ENCODE measurements around the gene TRAPPC3. TPM values are rescaled to one million over a fixed set of nuclear protein-coding genes. Genes with fewer than 3 reads are reported as not detected.

The TRAPPC3 gene
- total and polyA plus RNA-seq, 2 donors (not counting 1 experiment from before 2014, with no cell fraction given) = 40.5 to 42.1 TPM

- DNase-seq = no peak
- H3K4me1 ChIP-seq (ENCODE audit: control insufficient read depth in 2 of 2, insufficient read depth in 2 of 2, low read length in 2 of 2) = peaks cover 0 to 4% of the 10 kb centered on the region in 2 donors
- H3K27me3 ChIP-seq (replicated peaks in 1 of 4; ENCODE audit: control extremely low read depth in 1 of 4, control insufficient read depth in 3 of 4, insufficient read depth in 4 of 4, low read length in 3 of 4) = no peaks in the 10 kb centered on the region
- H3K4me2 ChIP-seq (replicated peaks; ENCODE audit: low read depth, low read length, poor library complexity, severe bottlenecking) = no peak overlapping the region
- H3K9ac ChIP-seq (ENCODE audit: low read length) = no peak overlapping the region
- POLR2A ChIA-PET = no interaction called here
- H3K9me3 ChIP-seq (ENCODE audit: control extremely low read depth in 1 of 3, control insufficient read depth in 2 of 3, insufficient read depth in 1 of 3, low read length in 2 of 3) = no peaks in the 10 kb centered on the region
- ATAC-seq (ENCODE audit: low read depth) = no peak
- Mint-ChIP-seq H3K27ac (no peak overlapping the region), H3K4me3 (no peak overlapping the region), H3K4me1 (peaks cover 3% of the 10 kb centered on the region), H3K9me3 (ENCODE audit: insufficient read depth) (no peaks in the 10 kb centered on the region), H3K27me3 (no peaks in the 10 kb centered on the region)
- no peak overlapping the region for H3K4me3 ChIP-seq (ENCODE audit: control extremely low read depth in 1 of 5, extremely low read depth in 1 of 5, insufficient read depth in 1 of 5, low read depth in 2 of 5, low read length in 4 of 5)
- no peak overlapping the region for H2AFZ ChIP-seq (ENCODE audit: insufficient read depth, low read depth, low read length, poor library complexity, severe bottlenecking)
- no peaks in the 10 kb centered on the region for H4K20me1 ChIP-seq (ENCODE audit: control insufficient read depth, insufficient read depth, low read length, poor library complexity, severe bottlenecking)
- H3K79me2 ChIP-seq (ENCODE audit: control insufficient read depth, insufficient read depth, low read length) = no peaks in the 10 kb centered on the region
- no peak for TF ChIP-seq CTCF (IDR thresholded peaks at IDR 0.05)
- no peak for TF ChIP-seq EZH2 (IDR thresholded peaks at IDR 0.05; ENCODE audit: borderline replicate concordance, insufficient read depth, low read depth, low read length, poor library complexity, severe bottlenecking)
- CTCF ChIA-PET = interaction anchor here (0.8 to 2.3 kb wide), 4 partner anchors 12 to 102 kb away, joined by 3 to 16 read pairs (median 6); partner anchors contain the start of gene TRAPPC3
- 100% methylated on average over 2 of the region's 2 CpGs for WGBS (ENCODE audit: insufficient coverage)
- H3K36me3 ChIP-seq (replicated peaks in 1 of 2; ENCODE audit: control extremely low read depth in 1 of 2, control insufficient read depth in 1 of 2, extremely low read depth in 1 of 2, insufficient read depth in 2 of 2, low read length in 1 of 2) = peaks cover 3 to 22% of the 10 kb centered on the region in 2 experiments
- H3K27ac ChIP-seq (ENCODE audit: low read length in 2 of 2) = no peak overlapping the region
- intact Hi-C loops (cut with micrococcal nuclease) = no loop called here
Measured at GRCh38 chr1:36183309-36183856, 34.1 kb upstream of the TRAPPC3 start.

GRCh38 chr1:36182734-36183133 is 33.4 kb upstream of the TRAPPC3 start:
- Histone ChIP-seq H3K79me2 (ENCODE audit: control insufficient read depth, insufficient read depth, low read length) (no peaks in the 10 kb centered on the region), H3K4me1 (ENCODE audit: control insufficient read depth in 2 of 2, insufficient read depth in 2 of 2, low read length in 2 of 2) (no peaks in the 10 kb centered on the region), H3K4me2 (replicated peaks; ENCODE audit: low read depth, low read length, poor library complexity, severe bottlenecking) (no peak overlapping the region), H4K20me1 (ENCODE audit: control insufficient read depth, insufficient read depth, low read length, poor library complexity, severe bottlenecking) (no peaks in the 10 kb centered on the region), H3K9ac (ENCODE audit: low read length) (no peak overlapping the region), H3K27ac (ENCODE audit: low read length in 2 of 2) (no peak overlapping the region), H3K27me3 (replicated peaks in 1 of 4; ENCODE audit: control extremely low read depth in 1 of 4, control insufficient read depth in 3 of 4, insufficient read depth in 4 of 4, low read length in 3 of 4) (no peaks in the 10 kb centered on the region), H3K36me3 (replicated peaks in 1 of 2; ENCODE audit: control extremely low read depth in 1 of 2, control insufficient read depth in 1 of 2, extremely low read depth in 1 of 2, insufficient read depth in 2 of 2, low read length in 1 of 2) (peaks cover 3 to 24% of the 10 kb centered on the region in 2 experiments), H2AFZ (ENCODE audit: insufficient read depth, low read depth, low read length, poor library complexity, severe bottlenecking) (no peak overlapping the region), H3K4me3 (ENCODE audit: control extremely low read depth in 1 of 5, extremely low read depth in 1 of 5, insufficient read depth in 1 of 5, low read depth in 2 of 5, low read length in 4 of 5) (no peak overlapping the region), H3K9me3 (ENCODE audit: control extremely low read depth in 1 of 3, control insufficient read depth in 2 of 3, insufficient read depth in 1 of 3, low read length in 2 of 3) (no peaks in the 10 kb centered on the region)
- Mint-ChIP-seq H3K9me3 (ENCODE audit: insufficient read depth) (no peaks in the 10 kb centered on the region), H3K4me3 (no peak overlapping the region), H3K4me1 (no peaks in the 10 kb centered on the region), H3K27me3 (no peaks in the 10 kb centered on the region), H3K27ac (no peak overlapping the region)
- no peak for TF ChIP-seq EZH2 (IDR thresholded peaks at IDR 0.05; ENCODE audit: borderline replicate concordance, insufficient read depth, low read depth, low read length, poor library complexity, severe bottlenecking)
- TF ChIP-seq CTCF (IDR thresholded peaks at IDR 0.05) = no peak
- DNase-seq (no peak), ATAC-seq (ENCODE audit: low read depth) (no peak)
- no CpG with 5 or more reads among the region's 2 CpGs for WGBS (ENCODE audit: insufficient coverage)
- CTCF ChIA-PET = interaction anchor here (0.8 to 2.3 kb wide), 3 partner anchors 13 to 103 kb away, joined by 3 to 16 read pairs (median 9); partner anchors contain the start of gene TRAPPC3
- intact Hi-C loops (cut with micrococcal nuclease) = no loop called here
- POLR2A ChIA-PET = no interaction called here
